Subcutaneous abdominal adipose tissue (tissue), 5 donors: ENCODE measurements around the gene RCAN1.
"Not testable (repeated sequence)": the region's sequence is repeated elsewhere in the genome, so short reads cannot be mapped to it uniquely, and the experiment has no call there.

ENCODE experiments used
- H3K27ac ChIP-seq: one replicate; pipeline ENCODE4 v1.7.0; 2013; ENCODE audit warnings: low read depth, mild to moderate bottlenecking, inconsistent platforms, low read length, moderate library complexity
- H3K27me3 ChIP-seq, 5 donors: one replicate each; pipeline ENCODE4 v1.7.0; 2013; ENCODE audit warnings: low read length in 5 of 5, inconsistent platforms in 1 of 5; ENCODE audit not compliant: control insufficient read depth in 5 of 5, insufficient read depth in 4 of 5
- H3K36me3 ChIP-seq, 5 donors: one replicate each; pipeline ENCODE4 v1.7.0; 2013; ENCODE audit warnings: low read length in 5 of 5; ENCODE audit not compliant: control insufficient read depth in 5 of 5, insufficient read depth in 5 of 5
- H3K4me1 ChIP-seq, 5 donors: one replicate each; pipeline ENCODE4 v1.7.0; 2013; ENCODE audit warnings: low read length in 5 of 5, mild to moderate bottlenecking in 3 of 5, moderate library complexity in 1 of 5; ENCODE audit not compliant: control insufficient read depth in 5 of 5, insufficient read depth in 5 of 5
- H3K4me3 ChIP-seq, 5 donors: one replicate each; pipeline ENCODE4 v1.7.0; 2013; ENCODE audit warnings: low read length in 5 of 5, low read depth in 1 of 5
- H3K9ac ChIP-seq, 5 donors: one replicate each; pipeline ENCODE4 v1.7.0; 2013; ENCODE audit warnings: low read length in 5 of 5, mild to moderate bottlenecking in 4 of 5, moderate library complexity in 3 of 5
- H3K9me3 ChIP-seq, 5 donors: one replicate each; pipeline ENCODE4 v1.7.0; 2013; ENCODE audit warnings: low read length in 5 of 5; ENCODE audit not compliant: control insufficient read depth in 5 of 5
- donor health status: healthy.
- donor health status: healthy.
- donor health status: healthy.
- donor health status: healthy.
- donor health status: healthy.

The RCAN1 gene

DNA sequence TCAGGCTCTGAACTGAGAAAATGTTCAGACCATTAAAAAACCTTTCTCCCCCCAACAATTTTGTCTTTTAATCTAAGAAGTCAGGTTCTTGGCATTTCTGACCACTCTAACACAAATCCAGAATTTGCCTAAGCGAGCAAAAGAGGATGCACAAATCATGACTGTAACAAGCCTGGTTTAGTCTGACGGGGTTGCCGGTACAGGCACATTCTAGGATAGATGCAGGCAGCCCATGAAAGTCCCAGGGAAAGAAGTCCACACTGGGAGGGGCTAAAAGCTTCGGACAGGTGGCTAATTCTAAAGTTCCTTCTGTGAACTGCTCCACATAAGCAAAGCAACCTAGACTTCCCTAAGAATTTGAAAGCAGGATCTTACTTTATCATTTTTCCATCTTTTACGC is 54.9 kb downstream of the RCAN1 start:
- no peak overlapping the region for H3K27ac ChIP-seq
- H3K4me1 ChIP-seq, result peaks cover 0 to 13% (median 4%) of the 10 kb centered on the region in 5 donors
- no peaks in the 10 kb centered on the region for H3K9me3 ChIP-seq
- H3K9ac ChIP-seq, result no peak overlapping the region
- no peaks in the 10 kb centered on the region for H3K27me3 ChIP-seq
- H3K4me3 ChIP-seq, result no peak overlapping the region
- H3K36me3 ChIP-seq, result no peaks in the 10 kb centered on the region

- Histone ChIP-seq H3K9me3 (no peaks in the 10 kb centered on the region), H3K27ac (no peak overlapping the region), H3K27me3 (no peaks in the 10 kb centered on the region), H3K36me3 (no peaks in the 10 kb centered on the region), H3K9ac (no peak overlapping the region), H3K4me1 (peaks cover 0 to 13% (median 4%) of the 10 kb centered on the region in 5 donors), H3K4me3 (no peak overlapping the region)
Measured at GRCh38 chr21:34559089-34559631, 55.8 kb downstream of the RCAN1 start.

DNA sequence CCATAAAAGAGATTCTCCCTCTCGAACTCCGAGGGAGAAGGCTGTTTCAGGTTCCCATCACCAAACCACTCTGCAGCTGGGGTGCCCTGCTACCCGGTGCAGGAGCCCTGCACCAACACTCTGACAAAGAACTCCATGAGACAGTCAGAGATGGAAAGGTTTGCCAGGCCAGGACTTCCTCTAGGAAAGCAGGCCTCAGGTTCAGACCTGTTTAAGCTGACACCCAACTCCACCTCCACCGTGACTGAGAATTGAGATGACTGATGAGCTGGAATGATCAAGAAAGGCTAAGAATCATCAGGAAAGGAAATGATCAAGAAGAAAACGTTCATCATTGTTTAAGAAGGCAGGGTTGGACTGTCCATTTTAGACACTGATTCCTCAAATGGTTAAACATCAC is 56.7 kb downstream of the RCAN1 start:
- Histone ChIP-seq H3K27me3 (no peaks in the 10 kb centered on the region), H3K9ac (no peak overlapping the region), H3K36me3 (no peaks in the 10 kb centered on the region), H3K27ac (no peak overlapping the region), H3K4me1 (peaks cover 0 to 15% (median 5%) of the 10 kb centered on the region in 5 donors), H3K9me3 (no peaks in the 10 kb centered on the region), H3K4me3 (no peak overlapping the region)

DNA sequence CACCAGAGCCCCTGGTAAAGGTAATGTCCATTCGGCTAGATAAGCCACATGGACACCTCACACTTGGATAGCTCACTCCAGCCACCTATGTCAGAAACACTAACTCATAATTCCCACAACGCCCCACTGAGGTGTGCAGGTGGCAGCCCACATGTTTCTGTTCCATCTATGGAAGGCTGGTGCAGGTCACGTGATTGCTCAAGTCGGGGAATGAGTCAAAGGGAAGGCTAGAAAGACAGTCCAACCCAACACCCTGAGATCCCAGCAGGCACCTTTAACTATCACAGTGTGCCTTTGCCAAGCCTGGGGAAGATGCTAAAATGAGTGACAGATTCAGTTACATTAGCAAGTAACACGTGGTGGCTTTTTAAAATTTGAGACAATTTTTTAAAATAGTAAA is 57.7 kb downstream of the RCAN1 start:
- Histone ChIP-seq H3K4me3 (no peak overlapping the region), H3K9ac (no peak overlapping the region), H3K9me3 (no peaks in the 10 kb centered on the region), H3K27me3 (no peaks in the 10 kb centered on the region), H3K36me3 (no peaks in the 10 kb centered on the region), H3K27ac (no peak overlapping the region), H3K4me1 (peaks cover 0 to 24% (median 14%) of the 10 kb centered on the region in 5 donors)

- H3K9ac ChIP-seq, H3K27ac ChIP-seq, H3K4me3 ChIP-seq, H3K36me3 ChIP-seq, H3K27me3 ChIP-seq, H3K9me3 ChIP-seq: not testable (repeated sequence)
- peaks cover 0 to 15% (median 12%) of the 10 kb centered on the region in 5 donors for H3K4me1 ChIP-seq
Measured at GRCh38 chr21:34554670-34555069, 60.2 kb downstream of the RCAN1 start.

GRCh38 chr21:34554227-34554626 is 60.7 kb downstream of the RCAN1 start:
- Histone ChIP-seq H3K27me3 (no peaks in the 10 kb centered on the region), H3K36me3 (no peaks in the 10 kb centered on the region), H3K9ac (no peak overlapping the region), H3K4me3 (no peak overlapping the region), H3K27ac (no peak overlapping the region), H3K4me1 (peaks cover 0 to 15% (median 12%) of the 10 kb centered on the region in 5 donors), H3K9me3 (no peaks in the 10 kb centered on the region)

- peak overlapping the region in 1 of 5 donors; percentile 1 for H3K4me3 ChIP-seq
- no peak overlapping the region for H3K9ac ChIP-seq
- no peaks in the 10 kb centered on the region for H3K36me3 ChIP-seq
- no peaks in the 10 kb centered on the region for H3K27me3 ChIP-seq
- no peaks in the 10 kb centered on the region for H3K9me3 ChIP-seq
- no peak overlapping the region for H3K27ac ChIP-seq
- peaks cover 0 to 15% (median 12%) of the 10 kb centered on the region in 5 donors for H3K4me1 ChIP-seq
Measured at GRCh38 chr21:34553151-34553952, 61.6 kb downstream of the RCAN1 start.

GRCh38 chr21:34552360-34553098 is 62.4 kb downstream of the RCAN1 start:
- no peak overlapping the region for H3K27ac ChIP-seq
- no peak overlapping the region for H3K4me3 ChIP-seq
- H3K27me3 ChIP-seq, result no peaks in the 10 kb centered on the region

GRCh38 chr21:34550182-34550799 is 64.6 kb downstream of the RCAN1 start:
- Histone ChIP-seq H3K4me1 (peaks cover 2 to 34% (median 24%) of the 10 kb centered on the region in 5 donors), H3K36me3 (no peaks in the 10 kb centered on the region), H3K9ac (no peak overlapping the region), H3K4me3 (no peak overlapping the region), H3K27me3 (no peaks in the 10 kb centered on the region), H3K9me3 (no peaks in the 10 kb centered on the region), H3K27ac (no peak overlapping the region)

More at GRCh38 chr21:34552360-34553098, 62.4 kb downstream of the RCAN1 start:
- no peak overlapping the region for H3K9ac ChIP-seq
- no peaks in the 10 kb centered on the region for H3K36me3 ChIP-seq
- no peaks in the 10 kb centered on the region for H3K9me3 ChIP-seq
- H3K4me1 ChIP-seq, result peaks cover 0 to 15% (median 12%) of the 10 kb centered on the region in 5 donors
